Urothelium cell line (cell line): ENCODE measurements around the gene PRSS22.
"Not testable (repeated sequence)": the region's sequence is repeated elsewhere in the genome, so short reads cannot be mapped to it uniquely, and the experiment has no call there.

Experiments
- DNase-seq: peaks from one replicate; pipeline ENCODE4 v3.0.0; 2011; ENCODE audit warnings: low spot score, mixed read lengths
- FAIRE-seq: peaks from 2 replicates; lab custom pipeline; 2011; peaks lifted over from hg19 to GRCh38; lab: Jason Lieb, UNC

The PRSS22 gene, protein sequence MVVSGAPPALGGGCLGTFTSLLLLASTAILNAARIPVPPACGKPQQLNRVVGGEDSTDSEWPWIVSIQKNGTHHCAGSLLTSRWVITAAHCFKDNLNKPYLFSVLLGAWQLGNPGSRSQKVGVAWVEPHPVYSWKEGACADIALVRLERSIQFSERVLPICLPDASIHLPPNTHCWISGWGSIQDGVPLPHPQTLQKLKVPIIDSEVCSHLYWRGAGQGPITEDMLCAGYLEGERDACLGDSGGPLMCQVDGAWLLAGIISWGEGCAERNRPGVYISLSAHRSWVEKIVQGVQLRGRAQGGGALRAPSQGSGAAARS

DNA sequence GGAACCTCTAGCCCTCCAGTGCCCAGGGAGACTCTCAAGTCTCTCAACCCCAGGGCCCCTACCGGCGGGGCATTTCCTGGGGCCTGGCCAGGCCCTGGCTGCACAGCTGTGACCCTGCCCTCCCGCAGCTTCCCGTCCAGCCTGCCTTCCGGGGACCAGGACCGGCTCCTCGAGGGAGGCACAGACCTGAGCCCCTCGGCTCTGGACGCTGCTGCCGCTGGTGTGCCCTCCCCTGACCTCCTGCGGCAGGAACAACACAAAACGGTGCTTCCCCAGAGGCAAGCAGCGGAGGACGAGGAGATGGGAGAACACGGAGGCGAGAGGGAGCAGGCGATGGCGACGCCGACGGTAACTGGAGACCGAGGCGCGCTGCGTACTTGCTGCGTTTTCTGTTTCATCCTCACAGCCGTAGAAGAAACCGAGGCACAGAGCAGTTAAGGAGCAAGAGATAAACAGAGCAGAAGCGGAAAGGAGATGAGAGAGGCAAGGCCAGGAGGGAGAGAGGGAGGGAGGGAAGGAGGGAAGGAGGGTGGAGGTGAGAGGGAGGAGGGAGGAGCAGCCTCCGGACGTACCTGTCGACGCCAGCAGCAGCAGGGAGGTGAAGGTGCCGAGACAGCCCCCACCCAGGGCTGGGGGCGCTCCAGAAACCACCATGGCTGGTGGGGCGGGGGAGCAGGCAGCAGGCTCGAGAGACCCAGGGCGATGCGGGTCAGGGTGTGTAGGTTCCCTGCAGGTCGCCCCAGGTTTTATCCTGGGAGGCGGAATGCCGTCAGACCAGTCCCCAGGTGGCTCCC is at the start of gene PRSS22:
Gene PRSS22 (minus strand): TSS at position 720 of the 794 bp plus-strand sequence. CDS start 66 bp downstream, at position 654.
- DNase-seq (no peak), FAIRE-seq (no peak)

DNA sequence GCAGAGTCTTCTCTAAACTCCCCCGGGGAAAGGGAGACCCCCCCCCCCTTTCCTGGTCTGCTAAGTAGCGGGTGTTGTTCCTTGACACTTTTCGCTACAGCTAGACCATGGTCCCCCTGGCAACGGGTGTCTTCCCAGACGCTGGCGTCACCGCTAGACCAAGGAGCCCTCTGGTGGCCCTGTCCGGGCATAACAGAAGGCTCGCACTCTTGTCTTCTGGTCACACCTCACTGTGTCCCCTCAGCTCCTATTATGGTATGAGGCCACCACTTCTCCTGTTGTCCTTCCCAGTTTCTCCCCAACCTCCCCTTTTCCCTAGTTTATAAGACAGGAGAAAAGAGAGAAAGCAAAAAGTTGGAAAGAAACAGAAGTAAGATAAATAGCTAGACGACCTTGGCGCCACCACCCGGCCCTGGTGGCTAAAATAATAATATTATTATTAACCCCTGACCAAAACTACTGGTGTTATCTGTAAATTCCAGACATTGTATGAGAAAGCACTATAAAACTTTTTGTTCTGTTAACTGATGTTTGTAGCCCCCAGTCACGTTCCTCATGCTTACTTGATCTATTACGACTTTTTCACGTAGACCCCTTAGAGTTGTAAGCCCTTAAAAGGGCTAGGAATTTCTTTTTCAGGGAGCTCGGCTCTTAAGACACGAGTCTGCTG is 49.2 kb upstream of the PRSS22 start:
- not testable (repeated sequence) for FAIRE-seq, DNase-seq

DNA sequence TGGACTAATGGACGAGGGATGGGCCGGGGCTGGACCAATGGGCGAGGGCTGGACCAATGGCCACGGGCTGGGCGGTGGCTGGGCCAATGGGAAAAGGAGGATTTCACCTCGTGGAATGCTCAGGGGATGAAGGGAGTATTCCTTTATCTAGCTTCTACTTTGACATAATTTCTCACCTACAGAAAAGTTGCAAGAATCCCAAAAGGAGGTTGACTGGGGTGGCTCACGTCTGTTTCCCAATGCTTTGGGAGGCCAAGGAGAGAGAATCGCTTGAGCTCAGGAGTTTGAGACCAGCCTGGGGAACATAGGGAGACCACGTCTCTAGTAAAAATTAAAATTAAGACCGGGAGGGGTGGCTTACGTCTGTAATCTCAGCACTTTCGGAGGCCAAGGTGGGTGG is 48.0 kb upstream of the PRSS22 start:
- FAIRE-seq (no peak), DNase-seq (no peak)

DNA sequence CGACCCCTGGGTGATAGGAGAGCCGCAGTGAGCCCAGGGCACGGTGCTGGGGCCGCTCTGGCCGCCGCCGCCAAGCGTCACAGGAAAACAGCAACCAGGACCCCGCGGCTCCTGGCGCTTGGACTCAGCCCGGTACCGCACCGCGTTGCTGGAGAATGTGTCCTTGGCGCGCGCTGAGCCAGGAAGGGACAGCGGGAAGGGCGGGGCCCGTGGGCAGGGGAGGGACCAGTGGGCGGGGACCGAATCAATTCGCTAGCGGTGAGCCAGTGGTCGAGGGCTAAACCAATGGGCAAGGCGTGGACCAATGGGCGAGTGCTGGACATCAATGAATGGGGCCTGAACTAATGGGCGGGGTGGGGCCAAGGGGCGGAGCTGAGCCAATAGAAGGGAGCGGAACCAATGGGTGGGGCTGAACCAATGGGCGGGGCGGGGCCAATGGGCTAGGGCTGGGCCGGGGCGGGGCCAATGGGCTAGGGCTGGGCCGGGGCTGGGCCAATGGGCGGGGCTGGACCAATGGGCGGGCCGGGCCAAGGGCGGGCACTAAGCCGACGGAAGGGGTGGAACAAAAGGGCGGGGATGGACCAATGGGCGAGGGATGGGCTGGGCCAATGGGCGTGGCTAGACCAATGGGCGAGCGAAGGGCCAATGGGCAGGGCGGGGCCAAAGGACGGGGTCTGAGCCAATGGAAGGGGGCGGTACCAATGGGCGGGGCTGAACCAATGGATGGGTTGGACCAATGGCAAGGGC is 47.4 kb upstream of the PRSS22 start:
- DNase-seq = peak; percentile 99
- FAIRE-seq = peak; percentile 97

DNA sequence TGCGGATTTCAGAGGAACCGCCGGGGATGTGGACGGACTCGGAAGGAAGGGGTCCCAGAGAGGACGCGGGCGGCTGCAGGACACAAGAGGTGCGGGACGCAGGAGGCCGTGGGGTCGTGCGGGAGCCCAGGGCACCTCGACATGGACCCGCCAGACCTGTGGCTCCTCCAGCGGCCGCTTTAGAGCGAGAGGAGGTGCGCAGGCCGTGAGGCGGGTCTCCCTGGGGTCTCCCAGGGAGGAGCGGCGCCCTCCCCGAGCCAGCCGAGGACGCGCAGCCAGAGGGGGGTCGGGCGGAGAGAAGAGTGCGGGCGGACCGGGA is 46.9 kb upstream of the PRSS22 start:
- FAIRE-seq = no peak
- DNase-seq = no peak

DNA sequence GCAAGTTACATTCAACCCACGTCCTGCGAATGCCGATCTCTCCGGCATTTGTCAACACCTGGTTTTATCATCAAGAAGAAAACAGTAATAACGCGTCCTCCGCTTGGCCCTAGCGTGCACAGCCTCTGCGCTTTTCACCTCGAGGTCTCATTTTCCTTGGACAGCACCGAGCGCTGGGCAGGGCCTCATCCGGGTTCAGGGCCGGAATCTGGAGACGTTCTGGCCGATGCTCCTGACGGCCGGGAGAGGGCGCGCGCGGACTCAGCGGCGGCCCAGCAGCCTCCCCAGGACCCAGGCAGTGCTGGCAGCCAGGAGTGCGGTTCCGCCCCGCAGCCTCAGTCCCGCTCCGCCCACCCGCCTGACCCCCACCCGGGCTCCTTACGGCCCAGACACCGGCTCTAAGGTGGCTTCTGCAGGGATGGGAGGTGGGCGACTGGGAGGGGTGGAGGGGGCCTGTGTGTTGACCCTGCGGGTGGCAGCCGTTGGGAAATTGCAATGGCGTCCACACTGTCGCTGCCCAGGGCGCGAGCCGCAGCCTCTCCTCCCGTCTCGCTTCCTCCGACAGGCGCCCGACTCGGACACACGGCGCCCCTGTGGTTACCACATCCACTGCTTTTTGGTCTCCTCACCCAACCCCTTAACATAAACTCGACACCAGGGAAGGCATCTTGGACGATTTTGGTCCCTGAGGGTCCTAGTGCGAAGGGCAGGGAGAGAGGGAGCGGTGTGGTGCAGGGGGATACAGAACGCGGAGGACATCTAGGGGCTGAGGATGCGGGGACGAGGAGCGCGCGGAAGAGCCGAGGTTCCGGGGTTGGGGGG is 46.3 kb upstream of the PRSS22 start:
- peak; percentile 70 for FAIRE-seq
- DNase-seq = peak; percentile 90

DNA sequence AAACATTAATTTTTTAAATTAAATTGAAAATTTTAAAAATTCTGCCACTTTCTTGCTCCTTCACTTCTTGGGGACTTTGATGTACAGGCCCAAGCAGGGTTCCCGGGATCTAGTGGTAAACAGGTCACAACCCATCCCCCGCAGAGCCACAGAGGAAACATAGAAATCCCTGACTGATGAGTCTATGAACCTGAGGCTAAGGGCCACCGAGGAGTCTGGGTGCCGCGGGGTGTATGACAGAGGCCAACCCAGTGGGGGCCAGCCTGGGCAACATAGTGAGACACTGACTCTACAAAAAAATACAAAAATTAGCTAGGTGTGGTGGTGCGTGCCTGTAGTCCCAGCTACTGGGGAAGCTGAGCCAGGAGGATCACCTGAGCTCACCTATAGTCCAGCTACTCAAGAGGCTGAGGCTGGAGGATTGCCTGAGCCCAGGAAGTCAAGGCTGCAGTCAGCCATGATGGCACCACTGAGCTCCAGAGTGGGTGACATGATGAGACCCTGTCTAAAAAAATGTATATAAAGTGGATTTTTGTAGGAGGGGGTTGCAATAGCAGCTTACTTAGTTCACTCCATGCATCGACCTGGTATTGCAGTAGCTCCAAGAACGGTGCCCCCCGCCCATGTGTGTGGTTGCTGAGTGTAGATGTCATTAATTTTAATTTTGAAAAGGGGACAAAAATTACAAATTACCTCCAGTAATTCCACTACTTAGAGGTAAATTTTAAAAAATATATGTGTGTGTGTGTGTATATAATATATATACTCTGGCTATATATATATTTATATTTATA is 44.6 kb upstream of the PRSS22 start:
- DNase-seq (no peak), FAIRE-seq (no peak)

DNA sequence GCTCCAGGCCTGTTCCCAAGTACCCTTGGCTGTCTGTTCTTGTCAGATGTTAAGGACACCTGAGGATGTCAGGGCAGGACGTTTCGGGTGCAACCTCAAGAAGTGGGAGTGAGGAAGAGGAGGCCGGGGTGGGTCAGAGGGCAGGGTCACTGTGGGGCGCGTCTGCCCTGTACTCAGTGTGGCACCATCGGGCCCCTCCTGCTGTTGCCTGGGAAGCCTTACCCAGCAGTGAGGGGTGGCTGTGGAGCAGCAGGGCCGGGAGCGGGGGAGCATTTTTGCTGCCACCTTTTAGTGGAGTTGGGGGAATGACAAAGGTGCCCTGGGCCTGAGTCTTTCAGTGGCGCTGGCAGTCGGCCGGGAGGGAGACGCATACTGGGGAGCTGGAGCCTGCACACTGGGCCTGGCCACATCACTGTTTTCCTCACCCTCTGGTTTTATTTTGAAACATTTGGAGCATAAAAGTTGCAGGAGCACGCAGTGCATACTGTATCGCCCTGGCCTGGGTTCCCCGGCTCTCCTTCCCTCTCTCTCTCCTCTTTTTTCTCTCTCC is 42.6 kb upstream of the PRSS22 start:
- DNase-seq = no peak
- FAIRE-seq = no peak

DNA sequence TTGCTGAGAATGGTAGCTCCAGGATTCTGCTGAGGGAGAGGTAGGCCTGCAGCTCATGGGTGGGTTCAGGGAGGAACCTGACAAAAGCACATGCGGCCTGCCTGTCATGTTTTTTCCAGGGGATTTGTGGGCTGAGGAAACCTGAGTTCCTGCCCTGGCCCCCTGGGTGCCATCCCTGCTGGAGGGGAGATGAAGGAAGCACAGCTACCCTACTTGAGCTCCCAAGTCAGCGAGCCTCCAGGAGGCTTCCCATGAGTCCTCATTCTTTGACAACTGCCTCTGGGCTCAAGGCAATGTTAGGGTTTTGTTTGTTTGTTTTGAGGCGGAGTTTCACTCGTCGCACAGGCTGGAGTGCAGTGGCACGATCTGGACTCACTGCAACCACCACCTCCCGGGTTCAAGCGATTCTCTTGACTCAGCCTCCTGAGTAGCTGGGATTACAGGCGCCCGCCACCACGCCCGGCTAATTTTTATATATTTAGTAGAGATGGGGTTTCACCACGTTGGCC is 41.6 kb upstream of the PRSS22 start:
- no peak for FAIRE-seq
- no peak for DNase-seq

DNA sequence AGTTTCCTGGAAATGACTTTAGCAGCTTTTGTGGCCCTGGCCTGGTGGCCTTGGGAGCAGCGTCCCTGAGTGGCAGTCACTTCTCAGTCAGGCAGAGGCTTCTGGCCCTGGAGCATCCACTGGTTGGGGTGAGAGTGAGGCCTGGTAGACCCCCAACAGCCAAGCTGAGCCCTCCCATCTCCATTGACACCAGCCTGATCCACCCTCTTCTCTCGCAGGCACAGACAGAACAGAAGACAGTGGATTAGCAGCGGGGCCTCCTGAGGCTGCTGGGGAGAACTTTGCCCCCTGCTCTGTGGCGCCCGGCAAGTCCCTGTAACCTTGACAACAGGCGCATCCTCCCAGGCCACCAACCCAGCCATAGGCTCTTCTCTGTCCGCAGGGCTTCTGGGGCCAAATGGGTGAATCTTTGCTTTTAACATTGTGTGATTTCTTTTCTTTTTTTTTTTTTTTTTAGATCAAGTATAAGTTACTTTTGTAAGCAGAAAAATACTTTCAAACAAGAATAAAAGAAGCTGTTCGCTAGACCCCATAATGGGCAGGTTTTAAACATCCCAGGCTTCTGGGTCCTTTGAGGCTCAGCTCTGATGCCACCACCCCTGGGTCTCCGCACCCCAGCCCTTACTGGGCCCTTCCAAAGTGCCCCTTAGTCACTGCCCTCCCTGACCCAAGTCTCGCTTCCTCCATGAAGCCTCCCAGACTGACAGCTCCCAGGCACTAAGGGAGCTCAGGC is 41.0 kb upstream of the PRSS22 start:
- DNase-seq (no peak), FAIRE-seq (no peak)

DNA sequence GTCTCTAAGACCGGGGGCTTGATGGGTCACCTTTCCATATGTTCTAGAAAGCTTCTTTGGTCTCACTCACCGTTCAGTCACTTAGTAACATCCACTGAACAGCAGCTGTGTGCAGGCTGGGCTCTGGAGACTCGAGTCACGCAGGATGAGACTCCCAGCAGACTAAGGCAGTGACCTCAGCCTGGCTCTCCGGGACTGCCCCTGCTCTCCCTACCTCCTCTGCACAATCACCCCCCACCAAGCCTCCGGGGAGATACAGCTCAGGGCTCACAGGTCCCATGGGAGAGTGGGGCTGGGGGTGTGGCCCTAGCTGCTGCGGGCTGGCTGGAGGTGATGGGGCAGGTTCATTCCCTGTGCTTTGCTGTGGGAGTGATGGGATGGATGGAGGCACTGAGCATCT is 39.1 kb upstream of the PRSS22 start:
- DNase-seq (no peak), FAIRE-seq (no peak)

DNA sequence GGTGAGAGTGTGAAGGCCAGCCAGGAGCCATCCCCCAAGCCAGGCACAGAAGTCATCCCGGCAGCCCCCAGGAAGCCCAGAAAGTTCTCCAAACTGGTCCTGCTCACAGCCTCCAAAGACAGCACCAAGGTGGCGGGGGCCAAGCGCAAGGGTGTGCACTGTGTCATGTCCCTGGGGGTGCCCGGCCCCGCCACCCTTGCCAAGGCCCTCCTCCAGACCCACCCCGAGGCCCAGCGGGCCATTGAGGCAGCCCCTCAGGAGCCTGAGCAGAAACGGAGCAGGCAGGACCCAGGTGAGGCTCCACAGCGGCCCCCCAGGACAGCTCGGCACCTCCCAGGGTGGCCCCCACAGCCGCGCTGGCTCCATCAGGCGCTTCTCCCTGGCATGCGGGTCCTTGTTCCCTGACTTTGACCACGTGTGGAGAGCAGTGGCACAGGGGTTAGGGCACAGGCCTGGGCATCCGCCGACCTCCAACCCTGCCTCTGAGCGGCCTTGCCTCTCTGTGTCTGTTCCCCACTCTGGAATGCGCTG is 38.6 kb upstream of the PRSS22 start:
- DNase-seq (no peak), FAIRE-seq (no peak)

DNA sequence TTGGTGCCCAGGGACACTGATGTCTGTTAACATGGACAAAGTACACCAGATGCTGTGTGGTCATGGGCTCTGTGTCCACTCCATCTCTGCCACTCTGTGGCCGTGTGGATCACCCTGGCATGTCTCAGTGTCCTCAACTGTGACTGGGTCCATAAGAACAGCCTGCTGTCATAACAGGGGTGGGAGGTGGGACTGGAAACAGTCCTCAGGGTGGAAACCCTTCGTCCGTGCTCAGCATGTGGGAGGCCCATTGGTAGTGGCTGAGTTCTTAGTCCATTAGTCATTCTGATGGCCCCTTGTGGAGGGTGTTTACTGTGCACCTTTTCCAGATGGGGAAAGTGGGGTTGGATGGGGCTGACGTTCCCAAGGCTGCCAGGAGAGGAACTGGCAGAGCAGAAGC is 37.8 kb upstream of the PRSS22 start:
- DNase-seq (peak; percentile 20), FAIRE-seq (peak; percentile 97)

DNA sequence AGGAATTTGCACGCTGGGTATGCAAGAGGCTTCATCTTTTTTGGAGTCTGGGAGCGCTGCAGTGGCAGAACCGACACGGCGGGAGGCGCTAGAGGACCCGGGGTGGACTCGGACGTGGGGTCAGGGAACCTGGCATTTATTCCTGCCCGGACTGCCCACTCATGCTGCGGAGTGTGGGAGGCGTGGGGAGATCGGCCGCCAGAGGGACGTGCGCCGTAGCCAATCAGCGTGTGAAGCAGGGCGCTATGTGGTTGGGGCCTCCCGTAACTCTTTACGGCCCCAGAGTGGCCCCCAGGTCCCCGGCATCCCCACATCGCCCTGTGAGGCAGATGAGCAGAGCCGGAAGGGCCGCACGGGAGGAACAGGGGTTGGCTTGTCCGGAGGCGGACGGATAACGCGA is 36.3 kb upstream of the PRSS22 start:
- FAIRE-seq (no peak), DNase-seq (no peak)

DNA sequence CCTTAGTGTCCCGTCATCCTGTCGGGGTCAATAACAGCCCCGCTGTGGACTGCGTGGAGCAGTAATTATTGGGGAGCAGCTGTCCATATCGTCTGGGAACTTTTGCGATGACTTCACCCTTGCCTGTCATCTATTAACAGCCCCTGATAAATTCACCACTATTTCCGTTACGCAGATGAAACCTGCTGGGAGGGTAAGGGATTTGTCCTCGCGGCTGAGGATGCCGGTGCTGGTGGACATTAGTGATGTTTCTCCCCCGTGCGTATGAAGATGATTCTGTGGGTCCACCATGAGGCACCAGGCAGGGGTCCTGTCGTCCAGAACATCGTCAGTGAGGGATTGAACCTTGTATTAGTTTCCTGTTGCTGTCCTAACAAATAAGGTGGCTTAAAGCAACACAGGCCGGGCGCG is 26.1 kb upstream of the PRSS22 start:
- DNase-seq (no peak), FAIRE-seq (no peak)

DNA sequence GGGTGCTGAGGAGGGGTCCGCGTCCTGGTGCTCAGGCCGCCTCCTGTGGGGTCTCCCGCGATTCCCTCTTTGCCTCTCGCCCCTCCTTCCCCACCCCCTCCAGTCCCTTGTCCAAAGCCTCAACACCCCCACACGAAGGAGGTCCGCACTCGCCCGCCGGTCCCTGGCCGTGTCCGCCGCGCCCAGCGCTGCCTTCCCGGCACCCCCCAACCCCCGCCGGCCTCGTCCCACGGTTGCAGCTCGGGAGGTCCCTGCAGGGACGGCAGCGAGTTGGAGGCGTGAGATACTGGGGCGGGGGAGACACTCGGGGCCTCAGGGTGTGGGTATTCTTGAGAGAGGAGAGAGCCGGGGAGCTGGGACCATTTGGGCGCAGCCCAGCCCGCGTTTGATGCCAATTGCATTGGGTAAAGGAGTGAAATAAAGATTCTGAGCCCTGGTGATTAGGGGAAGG is 25.5 kb upstream of the PRSS22 start:
- no peak for FAIRE-seq
- DNase-seq = no peak

DNA sequence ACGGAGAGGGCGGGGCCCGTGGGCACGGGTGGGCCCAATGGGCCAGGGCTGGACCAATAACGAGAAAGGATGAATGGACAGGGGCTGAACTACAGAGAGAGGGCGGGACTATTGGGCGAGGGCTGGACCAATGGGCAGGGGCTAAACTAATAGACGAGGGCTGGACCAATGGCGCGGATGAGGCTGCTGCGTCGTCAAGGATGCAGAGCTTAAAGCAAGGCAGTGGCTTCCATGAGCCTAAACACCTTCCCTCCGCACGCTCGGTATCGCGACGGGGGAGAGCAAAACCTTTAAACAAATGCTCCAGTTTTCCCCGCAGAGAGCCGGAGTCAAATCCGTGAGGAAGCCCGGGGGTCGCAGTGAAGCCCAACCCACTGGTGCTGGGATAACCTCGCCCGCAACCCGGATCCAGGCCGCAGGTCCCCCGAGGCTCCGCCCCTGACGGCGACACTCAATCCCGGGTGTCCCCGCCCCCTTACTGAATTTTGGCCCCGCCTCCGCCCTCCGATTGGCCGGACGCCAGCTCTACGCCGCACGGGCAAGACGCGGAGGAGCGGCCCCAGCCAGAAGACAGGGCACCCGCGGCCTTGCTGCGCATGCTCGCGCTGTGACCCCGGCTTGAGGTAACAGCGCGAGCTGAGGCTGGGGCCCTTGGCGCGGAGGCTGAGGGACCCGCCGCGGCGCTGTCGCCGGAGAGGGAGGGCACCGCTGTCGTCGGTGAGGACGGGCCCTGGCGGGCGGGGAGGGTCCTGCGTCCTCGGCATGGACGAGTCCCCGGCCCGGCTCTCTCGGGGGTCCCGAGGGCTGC is 24.9 kb upstream of the PRSS22 start, which contains the start of gene FLYWCH2:
Gene FLYWCH2 (plus strand): TSS at position 566 of the 808 bp plus-strand sequence. CDS start 13,235 bp downstream, outside the sequence.
- DNase-seq (peak; percentile 97), FAIRE-seq (peak; percentile 92)
